Epithelial cell of prostate (primary cell): ENCODE data around the gene PPP1R13B.

Experiments
- DNase-seq: peaks from one replicate; pipeline ENCODE4 v3.0.0-alpha.2; 2011; ENCODE audit warnings: low read depth, low spot score
- H3K27ac ChIP-seq: fragments of 450-650 bp; 2 replicates; pipeline ENCODE4 v1.5.1; 2017; ENCODE audit warnings: mild to moderate bottlenecking

The PPP1R13B gene

GRCh38 chr14:103880348-103881267 is 33.2 kb upstream of the PPP1R13B start:
- peak overlapping the region; percentile 21 for H3K27ac ChIP-seq
- no peak for DNase-seq

- H3K27ac ChIP-seq: peak overlapping the region; percentile 21
- no peak for DNase-seq
Observed at GRCh38 chr14:103879570-103880347, 32.4 kb upstream of the PPP1R13B start.

DNA sequence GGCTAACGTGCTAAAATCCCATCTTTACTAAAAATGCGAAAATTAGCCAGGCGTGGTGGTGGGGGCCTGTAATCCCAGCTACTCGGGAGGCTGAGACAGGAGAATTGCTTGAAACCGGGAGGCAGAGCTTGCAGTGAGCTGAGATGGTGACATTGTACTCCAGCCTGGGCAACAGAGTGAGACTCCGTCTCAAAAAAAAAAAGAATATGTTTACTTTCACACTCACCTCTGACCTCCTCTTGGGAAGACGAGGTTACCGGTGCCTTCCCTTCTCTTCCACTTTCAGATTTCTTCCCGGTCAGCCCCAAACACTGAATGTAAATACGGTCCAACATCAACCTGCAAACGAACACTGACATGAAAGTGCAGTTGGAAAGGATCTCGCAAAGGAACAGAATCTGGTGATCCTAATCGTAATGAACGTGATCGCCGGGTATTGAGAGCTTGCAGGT is 31.8 kb upstream of the PPP1R13B start:
- DNase-seq: no peak

GRCh38 chr14:103878180-103878579 is 30.8 kb upstream of the PPP1R13B start:
- no peak for DNase-seq
- no peak overlapping the region for H3K27ac ChIP-seq

More for the DNA sequence above, 31.8 kb upstream of the PPP1R13B start:
- H3K27ac ChIP-seq: no peak overlapping the region

- no peak for DNase-seq
- H3K27ac ChIP-seq: no peak overlapping the region
Observed at GRCh38 chr14:103875010-103875409, 27.6 kb upstream of the PPP1R13B start.

DNA sequence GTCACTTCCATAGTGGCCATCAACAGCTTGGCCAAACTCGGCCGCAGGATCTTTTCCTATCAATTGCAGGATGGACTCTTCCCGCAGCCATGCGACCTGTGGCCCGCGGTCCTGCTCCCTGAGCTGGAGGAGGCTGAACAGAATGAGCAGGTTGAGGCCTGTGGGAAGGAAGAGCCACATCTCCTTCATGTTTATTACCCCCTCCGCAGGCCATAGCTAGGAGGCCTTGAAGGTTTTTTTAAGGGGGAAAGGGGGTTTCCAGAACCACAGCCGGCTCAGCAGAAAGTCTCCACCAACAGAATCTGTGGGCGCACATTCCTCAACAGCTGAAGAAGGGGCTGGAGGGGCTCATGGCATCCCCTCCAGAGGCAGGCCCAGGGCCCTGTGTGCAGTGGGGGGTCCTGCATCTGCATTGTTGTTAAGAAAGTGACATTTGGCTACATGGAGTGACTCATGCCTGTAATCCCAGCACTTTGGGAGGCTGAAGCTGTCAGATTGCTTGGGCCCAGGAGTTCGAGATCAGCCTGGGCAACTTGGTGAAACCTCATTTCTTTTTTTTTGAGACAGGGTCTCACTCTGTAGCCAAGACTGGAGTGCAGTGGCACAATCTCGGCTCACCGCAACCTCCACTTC is 25.2 kb upstream of the PPP1R13B start:
- peak overlapping the region; percentile 38 for H3K27ac ChIP-seq
- DNase-seq: no peak

DNA sequence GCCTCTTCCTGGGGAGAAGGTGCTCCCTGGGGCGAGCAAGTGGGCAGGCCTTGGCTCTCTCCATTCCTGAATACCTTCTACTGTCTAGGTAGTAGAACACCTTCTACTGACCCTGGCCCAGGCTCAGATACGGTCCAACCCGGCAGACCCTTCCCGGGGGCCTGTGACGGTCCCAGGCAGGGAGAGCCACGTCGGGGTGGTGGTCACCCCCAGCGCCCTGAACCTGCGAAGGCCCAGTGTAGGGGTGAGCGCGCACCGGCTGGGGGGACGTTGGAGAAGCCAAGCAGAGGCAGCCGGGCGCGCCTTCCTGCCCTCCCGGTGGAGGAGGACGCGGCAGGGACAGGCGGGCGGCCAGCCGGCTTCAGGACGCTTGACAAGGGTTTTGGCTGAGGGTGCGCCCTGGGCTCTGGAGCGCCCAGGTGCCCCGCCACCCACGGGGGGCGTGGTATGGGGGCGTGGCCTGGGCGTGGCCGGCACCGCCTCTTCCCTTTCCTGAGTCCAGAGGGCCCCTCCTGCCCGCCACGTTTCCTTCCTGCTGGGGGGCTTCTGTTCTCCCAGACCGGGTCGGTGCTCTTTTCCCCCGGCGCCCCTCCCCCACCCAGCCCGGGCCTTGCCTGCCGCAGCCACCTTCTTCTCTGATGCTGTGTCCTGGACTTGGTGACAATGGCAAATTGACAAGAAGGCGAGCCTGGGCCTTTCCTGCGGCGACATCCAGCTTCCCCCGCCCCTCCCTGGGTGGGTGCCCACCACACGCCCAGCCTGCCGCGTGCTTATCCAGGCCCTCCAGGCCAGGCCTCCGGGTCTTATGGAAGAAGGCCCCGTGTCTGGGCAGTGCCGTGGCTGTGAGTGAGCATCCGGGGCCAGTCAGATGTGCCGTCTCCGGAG is 24.5 kb upstream of the PPP1R13B start:
- H3K27ac ChIP-seq: peak overlapping the region; percentile 38
- DNase-seq: no peak

- DNase-seq: no peak
Observed at GRCh38 chr14:103870891-103871595, 23.7 kb upstream of the PPP1R13B start.

DNA sequence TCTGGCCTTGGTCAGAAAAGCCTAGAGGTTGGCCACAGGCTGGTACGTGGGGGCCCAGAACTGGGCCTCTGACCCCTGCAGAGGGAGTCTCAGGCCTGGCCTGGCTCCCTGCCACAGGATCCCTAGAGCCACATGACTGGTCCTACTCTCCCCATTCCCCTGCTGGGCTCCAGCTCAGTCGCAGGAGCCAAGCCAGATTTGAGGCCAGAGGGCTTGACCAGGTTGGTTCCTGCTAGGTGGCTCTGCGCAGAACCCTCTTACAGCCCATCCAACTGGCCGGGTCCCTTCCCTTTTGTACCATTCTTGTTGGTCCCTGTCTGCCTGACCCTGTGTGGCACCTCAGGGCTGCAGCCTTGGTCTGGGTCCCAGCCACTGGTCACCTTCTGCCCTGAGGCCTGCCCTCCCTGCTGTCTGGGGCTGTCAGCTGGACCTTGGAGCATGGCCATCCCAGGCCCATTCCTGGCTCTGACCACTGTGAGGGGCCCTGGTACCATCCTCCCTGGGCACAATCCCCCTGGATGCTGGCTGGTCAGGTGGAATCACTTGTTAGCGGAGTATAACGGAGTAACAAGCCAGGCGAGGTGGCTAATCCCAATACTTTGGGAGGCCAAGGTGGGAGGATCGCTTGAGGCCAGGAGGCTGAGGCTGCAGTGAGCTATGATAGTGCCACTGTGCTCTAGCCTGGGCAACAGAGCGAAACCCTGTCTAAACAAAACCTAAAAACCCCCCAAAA is 22.9 kb upstream of the PPP1R13B start:
- H3K27ac ChIP-seq: no peak overlapping the region
- no peak for DNase-seq

More at GRCh38 chr14:103870891-103871595, 23.7 kb upstream of the PPP1R13B start:
- H3K27ac ChIP-seq: no peak overlapping the region

DNA sequence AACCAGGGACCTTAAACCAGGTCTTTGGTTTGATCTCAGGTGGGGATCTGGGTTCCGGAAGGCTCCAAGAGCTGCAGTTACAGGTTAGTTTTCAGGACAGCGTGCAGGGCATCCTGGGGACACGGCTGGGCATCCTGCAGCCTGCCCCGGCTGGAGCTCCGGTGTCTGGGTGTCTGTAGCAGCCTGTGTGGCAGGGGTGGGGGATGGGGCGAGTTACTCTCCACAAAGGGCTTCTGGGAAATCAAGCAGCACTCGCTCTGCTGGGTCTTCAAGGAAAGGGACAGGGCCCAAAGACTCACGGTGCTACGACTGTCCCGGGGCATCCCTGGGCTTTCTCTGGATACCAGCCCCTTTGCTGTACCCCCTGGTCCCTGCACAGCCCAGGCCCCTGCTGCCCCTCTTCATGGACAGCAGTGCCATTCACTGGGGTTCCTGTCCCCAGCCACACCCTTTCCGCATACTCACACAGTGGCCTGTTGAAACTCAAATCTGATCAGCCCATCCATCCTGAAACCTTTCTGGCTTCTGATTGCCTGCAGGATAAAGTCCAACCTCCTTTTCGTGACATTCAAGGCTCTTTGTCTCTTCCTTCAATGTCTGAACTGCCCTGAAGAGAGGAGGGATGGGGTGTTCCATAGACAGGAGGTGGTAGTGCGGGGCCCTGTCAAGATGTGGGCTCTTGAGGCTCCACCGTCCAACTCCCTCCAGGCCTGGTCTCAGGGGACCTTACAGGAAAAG is 22.2 kb upstream of the PPP1R13B start:
- no peak for DNase-seq
- no peak overlapping the region for H3K27ac ChIP-seq

DNA sequence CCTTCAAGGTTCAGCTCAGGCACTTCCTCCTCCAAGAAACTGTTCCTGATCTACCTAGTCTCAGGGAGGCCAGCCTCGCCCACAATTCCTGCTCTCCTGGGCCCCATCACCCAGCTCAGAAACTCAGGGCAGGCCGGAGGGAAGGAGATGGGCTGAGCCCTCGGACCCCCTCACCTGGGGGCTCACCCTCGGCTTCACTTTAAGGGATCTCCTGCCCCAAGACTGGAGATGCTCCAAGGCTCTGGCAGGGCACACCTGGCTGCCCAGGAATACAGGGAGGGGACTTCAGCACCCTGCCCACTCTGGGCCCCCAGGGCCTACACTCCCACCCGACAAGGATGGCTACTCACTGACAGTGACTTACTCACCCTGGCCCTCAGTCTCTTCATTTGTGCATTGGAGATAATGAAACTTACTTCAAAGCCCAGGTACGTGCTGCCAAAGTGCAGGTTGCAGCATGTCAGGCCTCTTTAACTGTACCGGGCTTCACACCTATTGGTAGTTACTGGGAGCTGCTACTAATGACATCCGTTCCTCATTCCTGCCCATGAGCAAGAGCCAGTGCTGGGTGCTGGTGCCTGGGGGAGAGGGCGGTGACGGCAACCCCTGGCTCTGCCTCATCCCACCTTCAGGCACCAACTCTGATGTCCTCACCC is 21.0 kb upstream of the PPP1R13B start:
- peak overlapping the region; percentile 76 for H3K27ac ChIP-seq
- DNase-seq: peak; percentile 96

GRCh38 chr14:103867523-103867953 is 20.2 kb upstream of the PPP1R13B start:
- peak; percentile 41 for DNase-seq
- H3K27ac ChIP-seq: peak overlapping the region; percentile 76

DNA sequence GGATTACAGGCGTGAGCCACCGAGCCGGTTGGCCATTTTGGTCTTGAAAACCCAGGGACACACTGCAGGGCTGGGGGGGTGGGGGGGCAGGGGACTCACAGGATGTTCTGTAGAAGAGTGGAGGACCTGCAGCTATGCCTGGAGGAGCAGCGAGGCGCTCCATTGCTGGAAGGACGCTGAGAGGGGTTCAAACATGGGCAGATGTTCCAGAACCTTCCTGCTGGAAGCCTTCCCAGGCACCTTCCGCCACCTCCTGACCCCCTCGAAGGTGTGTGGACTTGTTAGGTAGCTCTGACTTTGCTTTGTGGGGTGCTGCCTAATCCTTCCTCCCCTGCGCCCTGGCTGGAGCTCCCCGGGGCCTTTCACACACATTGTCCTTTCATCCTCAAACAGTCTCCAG is 19.6 kb upstream of the PPP1R13B start:
- H3K27ac ChIP-seq: peak overlapping the region; percentile 76
- DNase-seq: no peak

DNA sequence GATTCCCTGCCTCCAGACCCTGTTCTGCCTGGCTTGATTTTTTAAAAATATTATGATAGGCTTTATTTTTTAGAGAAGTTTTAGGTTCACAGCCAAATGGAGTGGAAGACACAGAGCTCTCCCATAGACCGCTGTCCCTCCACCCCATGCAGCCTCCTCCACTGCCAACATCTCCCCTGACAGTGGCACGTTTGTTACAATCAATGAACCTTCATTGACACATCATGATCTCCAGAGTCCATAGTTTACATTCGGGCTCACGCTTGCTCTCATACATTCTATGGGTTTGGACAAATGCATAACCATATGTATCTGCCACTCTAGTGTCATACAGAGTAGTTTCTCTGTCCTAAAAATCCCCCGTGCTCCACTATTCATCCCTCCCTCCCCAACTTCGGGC is 15.9 kb upstream of the PPP1R13B start:
- H3K27ac ChIP-seq: no peak overlapping the region
- no peak for DNase-seq

- no peak overlapping the region for H3K27ac ChIP-seq
- no peak for DNase-seq
Observed at GRCh38 chr14:103862393-103862782, 15.0 kb upstream of the PPP1R13B start.

- H3K27ac ChIP-seq: no peak overlapping the region
- no peak for DNase-seq
Observed at GRCh38 chr14:103861413-103862392, 14.3 kb upstream of the PPP1R13B start.
